ENCODE results near the gene CISD3.
"Not testable (repeated sequence)": the region's sequence is repeated elsewhere in the genome, so short reads cannot be mapped to it uniquely, and the experiment has no call there.

Gene CISD3

GRCh38 chr17:38725066-38725465 is 5.1 kb upstream of the CISD3 start:
- peak in 1 of 58 donors; percentile 70 for DNase-seq

GRCh38 chr17:38726145-38726544 is 4.0 kb upstream of the CISD3 start:
- DNase-seq, result not testable (repeated sequence)

GRCh38 chr17:38727736-38728135 is 2.4 kb upstream of the CISD3 start:
- no peak for DNase-seq

GRCh38 chr17:38728290-38728831 is 1.8 kb upstream of the CISD3 start:
- peak in 2 of 58 donors; percentile 9 to 20 for DNase-seq

GRCh38 chr17:38729368-38729885 is 714 bp upstream of the CISD3 start:
- no peak for DNase-seq

GRCh38 chr17:38730526-38731379 is 612 bp downstream of the CISD3 start:
- DNase-seq, result peak in 16 of 58 donors; percentile 20 to 73 (median 44)

GRCh38 chr17:38731526-38732294 is 1.6 kb downstream of the CISD3 start:
- peak in 1 of 58 donors; percentile 25 for DNase-seq

GRCh38 chr17:38732376-38733281 is 2.5 kb downstream of the CISD3 start:
- peak in 1 of 58 donors; percentile 25 for DNase-seq

- no peak for DNase-seq
These were observed 3.3 kb downstream of the CISD3 start for GRCh38 chr17:38733282-38733981.

- no peak for DNase-seq
These were observed 4.1 kb downstream of the CISD3 start for GRCh38 chr17:38733982-38734973.

GRCh38 chr17:38735161-38735997 is 5.2 kb downstream of the CISD3 start:
- DNase-seq, result peak in 37 of 58 donors; percentile 16 to 74 (median 36)

- DNase-seq, result no peak
These were observed 8.0 kb downstream of the CISD3 start for GRCh38 chr17:38738007-38738662.

- DNase-seq, result no peak
These were observed 8.5 kb downstream of the CISD3 start for GRCh38 chr17:38738686-38739085.

GRCh38 chr17:38739305-38739704 is 9.2 kb downstream of the CISD3 start:
- no peak for DNase-seq

GRCh38 chr17:38740044-38740443 is 9.9 kb downstream of the CISD3 start:
- DNase-seq, result no peak

- DNase-seq, result no peak
These were observed 10.7 kb downstream of the CISD3 start for GRCh38 chr17:38740806-38741205.

GRCh38 chr17:38741461-38741860 is 11.3 kb downstream of the CISD3 start:
- DNase-seq, result no peak
